HG02642 (cell line): ENCODE measurements around the gene LYPLAL1.
"Not testable (repeated sequence)": the region's sequence is repeated elsewhere in the genome, so short reads cannot be mapped to it uniquely, and the experiment has no call there.

Source experiments
- ATAC-seq: cut with Tn5 transposase; IDR thresholded peaks from one replicate; pipeline ENCODE4 v1.9.1; 2021; ENCODE audit warnings: mild to moderate bottlenecking; ENCODE audit not compliant: unreplicated experiment, poor library complexity

LYPLAL1 gene

GRCh38 chr1:219161371-219161770 lies 12.3 kb upstream of the LYPLAL1 start:
- ATAC-seq, result no peak

- ATAC-seq, result no peak
Measured at GRCh38 chr1:219163401-219163954, 10.2 kb upstream of the LYPLAL1 start.

- no peak for ATAC-seq
Measured at GRCh38 chr1:219171192-219171935, 2.3 kb upstream of the LYPLAL1 start.

GRCh38 chr1:219172821-219173220 lies 857 bp upstream of the LYPLAL1 start:
- no peak for ATAC-seq

- peak; percentile 3 for ATAC-seq
Measured at GRCh38 chr1:219173434-219173757, 282 bp upstream of the LYPLAL1 start.

GRCh38 chr1:219174460-219175211 lies 958 bp downstream of the LYPLAL1 start:
- peak; percentile 31 for ATAC-seq

GRCh38 chr1:219175212-219175564 lies 1.5 kb downstream of the LYPLAL1 start:
- no peak for ATAC-seq

GRCh38 chr1:219176168-219176567 lies 2.5 kb downstream of the LYPLAL1 start:
- no peak for ATAC-seq

GRCh38 chr1:219177363-219177762 lies 3.7 kb downstream of the LYPLAL1 start:
- peak; percentile 31 for ATAC-seq

GRCh38 chr1:219177940-219178339 lies 4.3 kb downstream of the LYPLAL1 start:
- ATAC-seq, result no peak

- ATAC-seq, result no peak
Measured at GRCh38 chr1:219179293-219179692, 5.6 kb downstream of the LYPLAL1 start.

GRCh38 chr1:219184337-219184736 lies 10.7 kb downstream of the LYPLAL1 start:
- ATAC-seq, result no peak

- ATAC-seq, result no peak
Measured at GRCh38 chr1:219185486-219186117, 11.9 kb downstream of the LYPLAL1 start.

GRCh38 chr1:219188331-219188803 lies 14.7 kb downstream of the LYPLAL1 start:
- ATAC-seq, result peak; percentile 48

GRCh38 chr1:219189021-219189824 lies 15.5 kb downstream of the LYPLAL1 start:
- ATAC-seq, result peak; percentile 72

- no peak for ATAC-seq
Measured at GRCh38 chr1:219189952-219190351, 16.3 kb downstream of the LYPLAL1 start.

- no peak for ATAC-seq
Measured at GRCh38 chr1:219190605-219191004, 16.9 kb downstream of the LYPLAL1 start.

- ATAC-seq, result not testable (repeated sequence)
Measured at GRCh38 chr1:219195833-219196232, 22.2 kb downstream of the LYPLAL1 start.

GRCh38 chr1:219201656-219202055 lies 28.0 kb downstream of the LYPLAL1 start:
- ATAC-seq, result no peak

- ATAC-seq, result no peak
Measured at GRCh38 chr1:219202567-219202966, 28.9 kb downstream of the LYPLAL1 start.
